HEK293 (cell line): ENCODE data around the gene RHBDF2.

Experiments used
- BCL6B ChIP-seq: fragments of 450-650 bp; formaldehyde crosslinking; IDR thresholded peaks from 2 replicates; pipeline ENCODE4 v1.5.1; 2017; ENCODE audit warnings: missing biosample characterization, missing genetic modification characterization
- GFI1B ChIP-seq: fragments of 450-650 bp; formaldehyde crosslinking; IDR thresholded peaks from 2 replicates; pipeline ENCODE4 v1.5.1; 2016; ENCODE audit warnings: missing biosample characterization, missing genetic modification characterization
- GLIS2 ChIP-seq: fragments of 450-650 bp; formaldehyde crosslinking; IDR thresholded peaks from 2 replicates; pipeline ENCODE4 v1.5.1; 2016; ENCODE audit warnings: missing biosample characterization, missing genetic modification characterization
- HOXA7 ChIP-seq: sonication (generic); formaldehyde crosslinking; IDR thresholded peaks from 2 replicates; pipeline ENCODE4 v1.8.1; 2022; ENCODE audit warnings: missing genetic modification reagents, borderline replicate concordance
- MYNN ChIP-seq: fragments of 450-650 bp; formaldehyde crosslinking; IDR thresholded peaks from 2 replicates; pipeline ENCODE4 v1.5.1; 2016; ENCODE audit warnings: missing biosample characterization, missing genetic modification characterization, borderline replicate concordance
- PATZ1 ChIP-seq: fragments of 450-650 bp; formaldehyde crosslinking; IDR thresholded peaks from 2 replicates; pipeline ENCODE4 v1.5.1; 2016; ENCODE audit warnings: missing biosample characterization, missing genetic modification characterization
- PRDM1 ChIP-seq: fragments of 450-650 bp; formaldehyde crosslinking; IDR thresholded peaks from 2 replicates; pipeline ENCODE4; 2016; ENCODE audit warnings: missing biosample characterization, missing genetic modification characterization
- ZBTB17 ChIP-seq: fragments of 450-650 bp; formaldehyde crosslinking; IDR thresholded peaks from 2 replicates; pipeline ENCODE4 v1.5.1; 2016; ENCODE audit warnings: missing biosample characterization, missing genetic modification characterization
- ZBTB44 ChIP-seq: fragments of 450-650 bp; IDR thresholded peaks from 2 replicates; pipeline ENCODE4 v1.5.1; 2018; ENCODE audit warnings: missing biosample characterization, mild to moderate bottlenecking, missing genetic modification characterization
- ZFHX2 ChIP-seq: fragments of 450-650 bp; formaldehyde crosslinking; conservative IDR thresholded peaks from 2 replicates; pipeline ENCODE4 v1.5.1; 2016; ENCODE audit warnings: missing biosample characterization, missing genetic modification characterization
- ZIC2 ChIP-seq: fragments of 450-650 bp; formaldehyde crosslinking; IDR thresholded peaks from 2 replicates; pipeline ENCODE4 v1.5.1; 2016; ENCODE audit warnings: missing biosample characterization, missing genetic modification characterization
- ZNF157 ChIP-seq: fragments of 450-650 bp; formaldehyde crosslinking; IDR thresholded peaks from 2 replicates; pipeline ENCODE4 v1.5.1; 2016; ENCODE audit warnings: missing biosample characterization, missing genetic modification characterization
- ZNF175 ChIP-seq: fragments of 450-650 bp; formaldehyde crosslinking; IDR thresholded peaks from 2 replicates; pipeline ENCODE4 v1.5.1; 2016; ENCODE audit warnings: missing biosample characterization, missing genetic modification characterization
- ZNF19 ChIP-seq: fragments of 450-650 bp; formaldehyde crosslinking; IDR thresholded peaks from 2 replicates; pipeline ENCODE4; 2016; ENCODE audit warnings: missing biosample characterization, missing genetic modification characterization, low read depth
- ZNF211 ChIP-seq: fragments of 450-650 bp; formaldehyde crosslinking; IDR thresholded peaks from 2 replicates; pipeline ENCODE4 v1.5.1; 2016; ENCODE audit warnings: low read depth, missing biosample characterization, missing genetic modification characterization
- ZNF26 ChIP-seq: fragments of 450-650 bp; formaldehyde crosslinking; IDR thresholded peaks from 2 replicates; pipeline ENCODE4 v1.5.1; 2016; ENCODE audit warnings: missing biosample characterization, missing genetic modification characterization
- ZNF398 ChIP-seq: fragments of 450-650 bp; formaldehyde crosslinking; IDR thresholded peaks from 2 replicates; pipeline ENCODE4 v1.5.1; 2017; ENCODE audit warnings: missing biosample characterization, missing genetic modification characterization
- ZNF513 ChIP-seq: fragments of 450-650 bp; IDR thresholded peaks from 2 replicates; pipeline ENCODE4 v1.5.1; 2018; ENCODE audit warnings: missing biosample characterization, missing genetic modification characterization
- ZNF530 ChIP-seq: fragments of 450-650 bp; formaldehyde crosslinking; IDR thresholded peaks from 2 replicates; pipeline ENCODE4 v1.5.1; 2016; ENCODE audit warnings: low read depth, missing biosample characterization, missing genetic modification characterization
- ZNF585B ChIP-seq: fragments of 450-650 bp; formaldehyde crosslinking; IDR thresholded peaks from 2 replicates; pipeline ENCODE4 v1.5.1; 2016; ENCODE audit warnings: missing biosample characterization, missing genetic modification characterization
- ZNF596 ChIP-seq: fragments of 450-650 bp; IDR thresholded peaks from 2 replicates; pipeline ENCODE4 v1.5.0; 2018; ENCODE audit warnings: missing biosample characterization, mild to moderate bottlenecking, missing genetic modification characterization, moderate library complexity
- ZNF645 ChIP-seq: fragments of 450-650 bp; formaldehyde crosslinking; IDR thresholded peaks from 2 replicates; pipeline ENCODE4; 2016; ENCODE audit warnings: missing biosample characterization, missing genetic modification characterization
- ZNF660 ChIP-seq: fragments of 450-650 bp; IDR thresholded peaks from 2 replicates; pipeline ENCODE4 v1.5.1; 2018; ENCODE audit warnings: missing biosample characterization, mild to moderate bottlenecking, missing genetic modification characterization
- ZNF664 ChIP-seq: fragments of 450-650 bp; formaldehyde crosslinking; IDR thresholded peaks from 2 replicates; pipeline ENCODE4 v1.5.1; 2016; ENCODE audit warnings: missing biosample characterization, missing genetic modification characterization
- ZNF677 ChIP-seq: fragments of 450-650 bp; IDR thresholded peaks from 2 replicates; pipeline ENCODE4 v1.5.0; 2018; ENCODE audit warnings: missing biosample characterization, mild to moderate bottlenecking, missing genetic modification characterization, moderate library complexity
- ZNF776 ChIP-seq: fragments of 450-650 bp; formaldehyde crosslinking; IDR thresholded peaks from 2 replicates; pipeline ENCODE4 v1.5.0; 2017; ENCODE audit warnings: missing biosample characterization, missing genetic modification characterization, borderline replicate concordance
- ZNF837 ChIP-seq: fragments of 450-650 bp; formaldehyde crosslinking; IDR thresholded peaks from 2 replicates; pipeline ENCODE4 v1.5.1; 2016; ENCODE audit warnings: missing biosample characterization, missing genetic modification characterization

RHBDF2 gene

GRCh38 chr17:76499267-76499667, 2.0 kb downstream of the RHBDF2 start (continued):
- no peak for TF ChIP-seq ZNF398 (tag by site-specific recombination)
- no peak for TF ChIP-seq ZNF175
- no peak for TF ChIP-seq ZNF660 (tag by site-specific recombination)
- TF ChIP-seq ZNF157 (tag by site-specific recombination), result no peak
- TF ChIP-seq ZIC2, result peak; percentile 63
- no peak for TF ChIP-seq ZNF677 (tag by site-specific recombination)
- no peak for TF ChIP-seq BCL6B
- no peak for TF ChIP-seq ZNF211 (tag by site-specific recombination)
- no peak for TF ChIP-seq ZNF513 (tag by site-specific recombination)
- no peak for TF ChIP-seq MYNN (tag by site-specific recombination)
- TF ChIP-seq HOXA7, result no peak
- peak; percentile 83 for TF ChIP-seq GLIS2
- TF ChIP-seq ZNF776 (tag by site-specific recombination), result no peak
- TF ChIP-seq ZBTB44 (tag by site-specific recombination), result no peak
- TF ChIP-seq ZNF530 (tag by site-specific recombination), result no peak
- no peak for TF ChIP-seq GFI1B (tag by site-specific recombination)
- no peak for TF ChIP-seq ZNF596 (tag by site-specific recombination)
- no peak for TF ChIP-seq PRDM1 (tag by site-specific recombination)
- TF ChIP-seq ZNF26 (tag by site-specific recombination), result no peak
- no peak for TF ChIP-seq ZNF585B (tag by site-specific recombination)
- no peak for TF ChIP-seq ZNF837 (tag by site-specific recombination)
- no peak for TF ChIP-seq ZNF645 (tag by site-specific recombination)
- TF ChIP-seq PATZ1 (tag by site-specific recombination), result peak; percentile 95
- no peak for TF ChIP-seq ZBTB17 (tag by site-specific recombination)
- TF ChIP-seq ZNF19 (tag by site-specific recombination), result no peak
- no peak for TF ChIP-seq ZNF664 (tag by site-specific recombination)
- TF ChIP-seq ZFHX2 (tag by site-specific recombination), result no peak
